Measurements from ENCODE around the gene ACSS2. TPM values are rescaled to one million over a fixed set of nuclear protein-coding genes. Genes with fewer than 3 reads are reported as not detected.

Gene ACSS2
- total RNA-seq, 1 donor from 2014 or later: 156 TPM

- ATAC-seq: no peak
- intact Hi-C loops (cut with micrococcal nuclease): no loop called here
- DNase-seq: no peak
These were observed 64.8 kb downstream of the ACSS2 start for GRCh38 chr20:34941226-34941625.

GRCh38 chr20:34942301-34942700 is 65.9 kb downstream of the ACSS2 start:
- ATAC-seq: no peak
- intact Hi-C loops (cut with micrococcal nuclease): no loop called here

GRCh38 chr20:34943808-34944567 is 67.6 kb downstream of the ACSS2 start:
- DNase-seq (no peak), ATAC-seq (no peak)
- intact Hi-C loops (cut with micrococcal nuclease): no loop called here

More at GRCh38 chr20:34942301-34942700, 65.9 kb downstream of the ACSS2 start:
- DNase-seq: no peak

GRCh38 chr20:34945315-34946077 is 69.1 kb downstream of the ACSS2 start:
- DNase-seq (no peak), ATAC-seq (peak; percentile 13)
- intact Hi-C loops (cut with micrococcal nuclease): no loop called here

- DNase-seq: no peak
- ATAC-seq: no peak
- intact Hi-C loops (cut with micrococcal nuclease): no loop called here
These were observed 70.2 kb downstream of the ACSS2 start for GRCh38 chr20:34946661-34947060.

- intact Hi-C loops (cut with micrococcal nuclease): no loop called here
- ATAC-seq (no peak), DNase-seq (no peak)
These were observed 70.9 kb downstream of the ACSS2 start for GRCh38 chr20:34947336-34947735.

- DNase-seq (no peak), ATAC-seq (peak; percentile 32)
- intact Hi-C loops (cut with micrococcal nuclease): no loop called here
These were observed 71.6 kb downstream of the ACSS2 start for GRCh38 chr20:34948030-34948429.

GRCh38 chr20:34949120-34949519 is 72.7 kb downstream of the ACSS2 start:
- no peak for ATAC-seq
- no peak for DNase-seq
- intact Hi-C loops (cut with micrococcal nuclease): no loop called here

- DNase-seq (no peak), ATAC-seq (no peak)
- intact Hi-C loops (cut with micrococcal nuclease): no loop called here
These were observed 74.8 kb downstream of the ACSS2 start for GRCh38 chr20:34951252-34951651.

GRCh38 chr20:34951652-34952051 is 75.2 kb downstream of the ACSS2 start:
- DNase-seq: peak; percentile 59
- ATAC-seq: peak; percentile 20
- intact Hi-C loops (cut with micrococcal nuclease): no loop called here

- DNase-seq: no peak
- no peak for ATAC-seq
- intact Hi-C loops (cut with micrococcal nuclease): no loop called here
These were observed 76.3 kb downstream of the ACSS2 start for GRCh38 chr20:34952671-34953070.

- DNase-seq (no peak), ATAC-seq (no peak)
- intact Hi-C loops (cut with micrococcal nuclease): no loop called here
These were observed 77.5 kb downstream of the ACSS2 start for GRCh38 chr20:34953960-34954359.

GRCh38 chr20:34954904-34955230 is 78.5 kb downstream of the ACSS2 start:
- ATAC-seq (peak; percentile 5), DNase-seq (peak; percentile 41)
- intact Hi-C loops (cut with micrococcal nuclease): no loop called here

- ATAC-seq (peak; percentile 93), DNase-seq (peak; percentile 100)
- intact Hi-C loops (cut with micrococcal nuclease): loop anchor here (2.0 kb wide), 1 partner anchor 81 kb away; no protein-coding TSS in a partner anchor
These were observed 79.0 kb downstream of the ACSS2 start, which contains the start of the genes GSS and MYH7B for GRCh38 chr20:34955231-34956040. Gene GSS, minus strand, starts transcription at chr20:34955806. Its CDS starts 3,954 bp downstream, at chr20:34951852. Gene MYH7B, plus strand, starts transcription at chr20:34955868. Its CDS starts 22,138 bp downstream, at chr20:34978006.

- ATAC-seq: no peak
- intact Hi-C loops (cut with micrococcal nuclease): loop anchor here (2.0 kb wide), 1 partner anchor 81 kb away; no protein-coding TSS in a partner anchor
These were observed 79.6 kb downstream of the ACSS2 start for GRCh38 chr20:34956041-34956458.

GRCh38 chr20:34956751-34957472 is 80.5 kb downstream of the ACSS2 start:
- DNase-seq (no peak), ATAC-seq (no peak)
- intact Hi-C loops (cut with micrococcal nuclease): loop anchor here (2.0 kb wide), 1 partner anchor 82 kb away; no protein-coding TSS in a partner anchor

More at GRCh38 chr20:34956041-34956458, 79.6 kb downstream of the ACSS2 start:
- no peak for DNase-seq

GRCh38 chr20:34964486-34964885 is 88.1 kb downstream of the ACSS2 start:
- ATAC-seq (no peak), DNase-seq (no peak)
- intact Hi-C loops (cut with micrococcal nuclease): no loop called here

GRCh38 chr20:34965051-34965450 is 88.6 kb downstream of the ACSS2 start:
- no peak for DNase-seq
- ATAC-seq: no peak
- intact Hi-C loops (cut with micrococcal nuclease): no loop called here

- intact Hi-C loops (cut with micrococcal nuclease): no loop called here
- ATAC-seq (no peak), DNase-seq (no peak)
These were observed 91.0 kb downstream of the ACSS2 start for GRCh38 chr20:34967421-34967820.
